H1 (cell line): ENCODE results near the gene TCERG1L. TPM values are rescaled to one million over a fixed set of nuclear protein-coding genes. Genes with fewer than 3 reads are reported as not detected.
A peak's percentile ranks its signal among the peaks of the same experiment; 100 is the strongest.

Experiments
- CTCF ChIA-PET: fragments of 300-600 bp; sonication (Branson Sonifier 250); formaldehyde crosslinking; loops from one replicate; lab custom pipeline; 2021; ENCODE audit not compliant: partially characterized antibody; lab: Charles Lee
- POLR2A ChIA-PET: fragments of 300-600 bp; sonication (Branson Sonifier 250); formaldehyde crosslinking; loops from one replicate; lab custom pipeline; 2021; ENCODE audit warnings: inconsistent platforms; ENCODE audit not compliant: partially characterized antibody; lab: Charles Lee
- DNase-seq, 2 experiments: peaks; one replicate each; pipeline versions ENCODE4 v3.0.0 to v3.0.0-alpha.2; 2010 to 2022; ENCODE audit warnings: low spot score in 2 of 2, low read depth in 1 of 2, mixed read lengths in 1 of 2
- FAIRE-seq: peaks from 2 replicates; lab custom pipeline; 2011; peaks lifted over from hg19 to GRCh38; lab: Jason Lieb, UNC
- H2AFZ ChIP-seq: 2 replicates; pipeline ENCODE4 v1.8.1; 2012; ENCODE audit warnings: low read length, inconsistent platforms
- H2AK5ac ChIP-seq: 2 replicates; pipeline ENCODE4 v1.6.1; 2013; ENCODE audit warnings: low read depth, low read length
- H2BK120ac ChIP-seq: replicated peaks from 2 replicates; pipeline ENCODE3; 2013; ENCODE audit warnings: low read depth, low read length, inconsistent platforms
- H2BK12ac ChIP-seq: 2 replicates; pipeline ENCODE4 v1.6.1; 2013; ENCODE audit warnings: low read depth, low read length
- H2BK15ac ChIP-seq: 2 replicates; pipeline ENCODE4 v1.6.1; 2013; ENCODE audit warnings: low read length
- H2BK20ac ChIP-seq: 2 replicates; pipeline ENCODE4 v1.6.1; 2013; ENCODE audit warnings: low read length
- H2BK5ac ChIP-seq: 2 replicates; pipeline ENCODE4 v1.6.1; 2013; ENCODE audit warnings: low read depth, low read length
- H3K14ac ChIP-seq: 2 replicates; pipeline ENCODE4 v1.6.1; 2013; ENCODE audit warnings: inconsistent platforms; ENCODE audit not compliant: insufficient read length
- H3K18ac ChIP-seq: 2 replicates; pipeline ENCODE4 v1.6.1; 2013; ENCODE audit warnings: low read length; ENCODE audit errors: extremely low read depth
- H3K23ac ChIP-seq: 2 replicates; pipeline ENCODE4 v1.6.1; 2013; ENCODE audit warnings: inconsistent platforms; ENCODE audit not compliant: insufficient read length
- H3K23me2 ChIP-seq: 2 replicates; pipeline ENCODE4 v1.6.1; 2013; ENCODE audit warnings: low read depth, low read length
- H3K27ac ChIP-seq: 2 replicates; pipeline ENCODE4 v1.6.1; 2011; ENCODE audit warnings: low read depth, low read length, inconsistent platforms
- H3K27me3 ChIP-seq, 4 experiments: replicated peaks in 1 of 4; 1 replicate in 1 of 4; 2 replicates in 3 of 4; pipeline versions ENCODE4 v1.6.1 to v1.8.1; 2011 to 2013; ENCODE audit warnings: low read length in 3 of 4, mild to moderate bottlenecking in 3 of 4, inconsistent platforms in 2 of 4, mixed read lengths in 2 of 4, moderate library complexity in 1 of 4; ENCODE audit not compliant: control insufficient read depth in 3 of 4, insufficient read depth in 3 of 4; ENCODE audit errors: extremely low read depth in 1 of 4
- H3K36me3 ChIP-seq, 4 experiments: 2 replicates each; pipeline versions ENCODE4 v1.6.1 to v1.8.1; 2011 to 2013; ENCODE audit warnings: mild to moderate bottlenecking in 4 of 4, low read length in 3 of 4, moderate library complexity in 2 of 4, control low read depth in 1 of 4, inconsistent platforms in 1 of 4; ENCODE audit not compliant: insufficient read depth in 4 of 4, control insufficient read depth in 2 of 4
- H3K4ac ChIP-seq: replicated peaks from 2 replicates; pipeline ENCODE3; 2013; ENCODE audit warnings: low read length, low read depth, mixed read lengths, inconsistent platforms; ENCODE audit not compliant: insufficient read length
- H3K4me1 ChIP-seq, 4 experiments: replicated peaks in 1 of 4; 1 replicate in 1 of 4; 2 replicates in 3 of 4; pipeline versions ENCODE4 v1.6.1 to v1.8.1; 2011 to 2013; ENCODE audit warnings: low read length in 3 of 4, inconsistent platforms in 2 of 4, mixed read lengths in 1 of 4; ENCODE audit not compliant: insufficient read depth in 4 of 4, control insufficient read depth in 3 of 4
- H3K4me2 ChIP-seq, 2 experiments: 2 replicates each; pipeline versions ENCODE4 v1.6.1 to v1.8.1; 2011 to 2013; ENCODE audit warnings: low read depth in 2 of 2, low read length in 2 of 2, control low read depth in 1 of 2, inconsistent platforms in 1 of 2, mild to moderate bottlenecking in 1 of 2; ENCODE audit not compliant: insufficient read depth in 1 of 2
- H3K4me3 ChIP-seq, 4 experiments: fragments of 200-600, 300-600 bp in 1 of 4; sonication (generic), shearing (Covaris generic), sonication (Bioruptor Twin) in 1 of 4; 2 replicates each; pipeline versions ENCODE4 v1.5.1 to v1.8.1; 2011 to 2016; ENCODE audit warnings: low read length in 4 of 4, low read depth in 3 of 4, control low read depth in 2 of 4, inconsistent platforms in 2 of 4, mild to moderate bottlenecking in 2 of 4, mixed read lengths in 1 of 4, moderate library complexity in 1 of 4; ENCODE audit not compliant: insufficient read depth in 2 of 4; ENCODE audit errors: extremely low read depth in 1 of 4
- H3K56ac ChIP-seq: replicated peaks from 2 replicates; pipeline ENCODE3; 2013; ENCODE audit warnings: low read depth, mild to moderate bottlenecking, mixed read lengths, low read length, inconsistent platforms; ENCODE audit not compliant: insufficient read length
- H3K79me1 ChIP-seq: 2 replicates; pipeline ENCODE4 v1.6.1; 2013; ENCODE audit warnings: low read depth, low read length, control low read depth
- H3K79me2 ChIP-seq, 2 experiments: 2 replicates each; pipeline versions ENCODE4 v1.6.1 to v1.8.1; 2012 to 2013; ENCODE audit warnings: low read length in 2 of 2, mild to moderate bottlenecking in 2 of 2, inconsistent platforms in 1 of 2; ENCODE audit not compliant: insufficient read depth in 2 of 2, control insufficient read depth in 1 of 2
- H3K9ac ChIP-seq, 4 experiments: replicated peaks in 1 of 4; 1 replicate in 1 of 4; 2 replicates in 3 of 4; pipeline versions ENCODE4 v1.6.1 to v1.8.1; 2011 to 2013; ENCODE audit warnings: low read depth in 3 of 4, low read length in 3 of 4, control low read depth in 2 of 4, mild to moderate bottlenecking in 2 of 4, moderate library complexity in 2 of 4, inconsistent platforms in 1 of 4; ENCODE audit errors: extremely low read depth in 1 of 4
- H3K9me3 ChIP-seq, 2 experiments: 2 replicates each; pipeline versions ENCODE4 v1.6.1 to v1.8.1; 2012 to 2013; ENCODE audit warnings: mild to moderate bottlenecking in 2 of 2, moderate library complexity in 2 of 2, control low read depth in 1 of 2, inconsistent platforms in 1 of 2, low read depth in 1 of 2, low read length in 1 of 2, mixed read lengths in 1 of 2; ENCODE audit not compliant: insufficient read depth in 2 of 2
- H4K20me1 ChIP-seq, 2 experiments: replicated peaks in 1 of 2; 2 replicates each; pipeline versions ENCODE3 to v1.8.1; 2011 to 2013; ENCODE audit warnings: inconsistent platforms in 2 of 2, low read length in 2 of 2, mild to moderate bottlenecking in 1 of 2; ENCODE audit not compliant: insufficient read depth in 2 of 2, control insufficient read depth in 1 of 2
- H4K5ac ChIP-seq: 2 replicates; pipeline ENCODE4 v1.6.1; 2013; ENCODE audit warnings: low read length, low read depth, mixed read lengths, inconsistent platforms; ENCODE audit not compliant: insufficient read length
- H4K8ac ChIP-seq: 2 replicates; pipeline ENCODE4 v1.8.0; 2013; ENCODE audit warnings: mild to moderate bottlenecking, moderate library complexity, low read length, inconsistent platforms; ENCODE audit not compliant: insufficient read depth; ENCODE audit errors: extremely low read depth
- H4K91ac ChIP-seq: replicated peaks from 2 replicates; pipeline ENCODE3; 2013; ENCODE audit warnings: low read length, mixed read lengths, inconsistent platforms; ENCODE audit not compliant: insufficient read length
- CBX5 ChIP-seq: fragments of 300-800, 300-1000 bp; sonication (generic); IDR thresholded peaks from 2 replicates; pipeline ENCODE4 v1.7.1; 2016; ENCODE audit warnings: antibody characterized with exemption, low read length, low read depth
- CBX8 ChIP-seq: fragments of 300-800, 300-1000 bp; sonication (generic); IDR thresholded peaks from 2 replicates; pipeline ENCODE4 v1.7.1; 2016; ENCODE audit warnings: low read depth, low read length, borderline replicate concordance
- RBBP5 ChIP-seq: IDR thresholded peaks from 2 replicates; pipeline ENCODE4 v1.7.1; 2012; ENCODE audit warnings: low read depth, mild to moderate bottlenecking, inconsistent platforms, low read length, moderate library complexity, borderline replicate concordance
- TAF7 ChIP-seq: optimal IDR thresholded peaks from 2 replicates; pipeline ENCODE3; 2011; ENCODE audit warnings: low read depth, mild to moderate bottlenecking, inconsistent platforms, low read length, moderate library complexity, borderline replicate concordance
- WGBS, 2 experiments: shearing (Covaris generic) in 1 of 2; methylation state at CpG; one replicate each; pipeline versions ENCODE4 v1.1.6 to v1.1.7; 2013 to 2015; ENCODE audit warnings: low lambda C conversion rate in 2 of 2, mixed read lengths in 2 of 2, inconsistent platforms in 1 of 2, low coverage in 1 of 2, missing lambda C conversion rate in 1 of 2; ENCODE audit not compliant: insufficient replicate concordance in 2 of 2, insufficient coverage in 1 of 2, insufficient read length in 1 of 2; ENCODE audit errors: extremely low coverage in 1 of 2, missing lambda C conversion rate in 1 of 2; 5-methylcytosine and 5-hydroxymethylcytosine counted together
- polyA plus RNA-seq, 7 experiments: library from polyadenylated mRNA; depleted of rRNA in 3 of 7; stranded (reverse) in 5 of 7; unstranded in 2 of 7; fragments of >200 nt in 5 of 7; fragments of 200-250 nt in 2 of 7; gene quantifications; 1 replicate in 5 of 7; 2 replicates in 1 of 7; 4 replicates in 1 of 7; pipeline versions ENCODE4 v1.2.1 to v1.2.3, GENCODE V29; 2011 to 2013; ENCODE audit warnings: missing spikeins in 2 of 7, mixed read lengths in 2 of 7
- total RNA-seq: library from RNA; stranded (reverse); fragmentation: NEBNext Ultra II Directional; extraction: Animal tissue kit (Norgen Biotek cat#: 25700); gene quantifications from 2 replicates; pipeline ENCODE4 v1.2.1, GENCODE V29; 2021

The TCERG1L gene
- total and polyA plus RNA-seq, 2 of the 8 experiments (the other 6 are each of a cell fraction or from before 2014, with no cell fraction given), result 3.9 to 6.9 TPM

- Histone ChIP-seq H2BK12ac (no peak overlapping the region), H3K56ac (no peak overlapping the region), H3K18ac (peak overlapping the region; percentile 7; the same call in 1 of the 2 replicates), H2AFZ (no peak overlapping the region), H3K23ac (no peak overlapping the region), H2BK5ac (no peak overlapping the region), H3K4me2 (no peak overlapping the region), H3K79me2 (no peaks in the 10 kb centered on the region), H3K23me2 (no peaks in the 10 kb centered on the region), H3K9ac (no peak overlapping the region), H2BK15ac (no peak overlapping the region), H4K20me1 (peaks cover 0 to 2% of the 10 kb centered on the region in 2 experiments), H3K14ac (no peak overlapping the region), H3K9me3 (no peaks in the 10 kb centered on the region), H3K4me3 (no peak overlapping the region), H4K91ac (no peak overlapping the region), H3K79me1 (no peaks in the 10 kb centered on the region), H3K27me3 (no peaks in the 10 kb centered on the region), H2BK120ac (no peak overlapping the region), H3K4me1 (no peaks in the 10 kb centered on the region; a peak in 1 of 7 replicates), H4K8ac (no peak overlapping the region), H2BK20ac (no peak overlapping the region), H2AK5ac (no peak overlapping the region), H3K4ac (no peak overlapping the region), H3K36me3 (no peaks in the 10 kb centered on the region), H3K27ac (no peak overlapping the region), H4K5ac (no peak overlapping the region)
- FAIRE-seq (no peak), DNase-seq (no peak)
- ChIA-PET POLR2A (interaction anchor here (1.2 kb wide), 1 partner anchor 14 kb away, joined by 3 read pairs; no protein-coding TSS in a partner anchor), CTCF (interaction anchor here (1.0 kb wide), 1 partner anchor 136 kb away, joined by 4 read pairs; no protein-coding TSS in a partner anchor)
- WGBS, 2 experiments, result 93% methylated on average over 8 of the region's 8 CpGs; no CpG with 5 or more reads in 1 of the 2 experiments
- TF ChIP-seq CBX5 (no peak), CBX8 (no peak), TAF7 (no peak), RBBP5 (no peak)
These were observed 87.4 kb downstream of the TCERG1L start for GRCh38 chr10:131224106-131224505.
